Neuronal stem cell (in vitro differentiated cells): ENCODE data around the gene TRIM9.
A peak's percentile ranks its signal among the peaks of the same experiment; 100 is the strongest.

ENCODE experiments used
- DNase-seq: peaks from one replicate; pipeline ENCODE4 v3.0.0-alpha.2; 2013; ENCODE audit warnings: low spot score
- H2AFZ ChIP-seq: one replicate; pipeline ENCODE4 v1.6.1; 2013; ENCODE audit warnings: mild to moderate bottlenecking, low read length, inconsistent platforms
- H2AK5ac ChIP-seq: 2 replicates; pipeline ENCODE4 v1.6.1; 2013; ENCODE audit warnings: low read depth, mild to moderate bottlenecking, inconsistent platforms, low read length, moderate library complexity, mixed read lengths
- H2BK120ac ChIP-seq: 2 replicates; pipeline ENCODE4 v1.6.1; 2013; ENCODE audit warnings: low read depth, mild to moderate bottlenecking, inconsistent platforms, low read length, moderate library complexity, mixed read lengths
- H2BK12ac ChIP-seq: one replicate; pipeline ENCODE4 v1.6.1; 2013; ENCODE audit warnings: low read length, inconsistent platforms
- H2BK15ac ChIP-seq: 2 replicates; pipeline ENCODE4 v1.6.1; 2013; ENCODE audit warnings: mild to moderate bottlenecking, low read length, inconsistent platforms, mixed read lengths
- H2BK5ac ChIP-seq: one replicate; pipeline ENCODE4 v1.6.1; 2013; ENCODE audit warnings: inconsistent platforms, mild to moderate bottlenecking, low read length, moderate library complexity
- H3K14ac ChIP-seq: one replicate; pipeline ENCODE4 v1.6.1; 2013; ENCODE audit warnings: low read length, inconsistent platforms
- H3K18ac ChIP-seq: 2 replicates; pipeline ENCODE4 v1.6.1; 2013; ENCODE audit warnings: low read length, inconsistent platforms
- H3K23ac ChIP-seq: 2 replicates; pipeline ENCODE4 v1.6.1; 2013; ENCODE audit warnings: low read depth, mild to moderate bottlenecking, mixed read lengths, low read length, inconsistent platforms; ENCODE audit not compliant: poor library complexity
- H3K27ac ChIP-seq: replicated peaks from 3 replicates; pipeline ENCODE4 v1.5.1; 2013; ENCODE audit warnings: low read length, inconsistent platforms
- H3K27me3 ChIP-seq, 3 experiments: 2 replicates each; pipeline ENCODE4 v1.6.1; 2013; ENCODE audit warnings: low read length in 3 of 3, mild to moderate bottlenecking in 2 of 3, inconsistent platforms in 1 of 3, low read depth in 1 of 3, mixed read lengths in 1 of 3, moderate library complexity in 1 of 3; ENCODE audit not compliant: control insufficient read depth in 3 of 3, insufficient read depth in 3 of 3
- H3K36me3 ChIP-seq, 2 donors: replicated peaks in 1 of 2; 2 replicates each; pipeline ENCODE4 v1.6.1; 2013; ENCODE audit warnings: low read length in 2 of 2; ENCODE audit not compliant: control insufficient read depth in 2 of 2, insufficient read depth in 2 of 2
- H3K4ac ChIP-seq: 2 replicates; pipeline ENCODE4 v1.6.1; 2013; ENCODE audit warnings: inconsistent platforms, mild to moderate bottlenecking, low read length, moderate library complexity
- H3K4me1 ChIP-seq, 2 donors: 1 replicate in 1 of 2; 2 replicates in 1 of 2; pipeline ENCODE4 v1.6.1; 2013; ENCODE audit warnings: low read length in 2 of 2, low read depth in 1 of 2; ENCODE audit not compliant: control insufficient read depth in 2 of 2, insufficient read depth in 1 of 2
- H3K4me2 ChIP-seq: one replicate; pipeline ENCODE4 v1.6.1; 2013; ENCODE audit warnings: mild to moderate bottlenecking, low read length, inconsistent platforms; ENCODE audit not compliant: insufficient read depth, poor library complexity, severe bottlenecking
- H3K4me3 ChIP-seq, 2 donors: 2 replicates each; pipeline ENCODE4 v1.5.1; 2013; ENCODE audit warnings: low read length in 2 of 2, mild to moderate bottlenecking in 2 of 2, inconsistent platforms in 1 of 2, moderate library complexity in 1 of 2
- H3K79me1 ChIP-seq: one replicate; pipeline ENCODE4 v1.6.1; 2013; ENCODE audit warnings: low read depth, mild to moderate bottlenecking, inconsistent platforms, low read length, moderate library complexity
- H3K9ac ChIP-seq: one replicate; pipeline ENCODE4 v1.6.1; 2013; ENCODE audit warnings: mild to moderate bottlenecking, low read depth, low read length, inconsistent platforms; ENCODE audit not compliant: poor library complexity
- H3K9me3 ChIP-seq, 2 donors: replicated peaks in 1 of 2; 2 replicates each; pipeline versions ENCODE3 to v1.6.1; 2013; ENCODE audit warnings: low read length in 2 of 2, mild to moderate bottlenecking in 2 of 2, inconsistent platforms in 1 of 2, low read depth in 1 of 2, mixed read lengths in 1 of 2, moderate library complexity in 1 of 2; ENCODE audit not compliant: control insufficient read depth in 2 of 2, insufficient read depth in 1 of 2
- H4K8ac ChIP-seq: one replicate; pipeline ENCODE4 v1.6.1; 2013; ENCODE audit warnings: low read depth, mild to moderate bottlenecking, inconsistent platforms, low read length, moderate library complexity
- H4K91ac ChIP-seq: one replicate; pipeline ENCODE4 v1.6.1; 2013; ENCODE audit warnings: low read length, low read depth, mild to moderate bottlenecking, inconsistent platforms; ENCODE audit not compliant: poor library complexity
- WGBS, 2 donors: extraction: QIAGEN DNeasy Blood & Tissue Kit; methylation state at CpG; one replicate each; pipeline ENCODE4 v1.1.7; 2013; ENCODE audit warnings: missing lambda C conversion rate in 2 of 2, mixed read lengths in 1 of 2; ENCODE audit not compliant: insufficient read length in 2 of 2, insufficient replicate concordance in 1 of 2; ENCODE audit errors: extremely low coverage in 2 of 2; 5-methylcytosine and 5-hydroxymethylcytosine counted together

Gene TRIM9

GRCh38 chr14:51006324-51006723 lies 88.6 kb downstream of the TRIM9 start:
- Histone ChIP-seq H2BK15ac (no peak overlapping the region), H3K9me3 (no peaks in the 10 kb centered on the region), H3K23ac (no peak overlapping the region), H3K9ac (no peak overlapping the region), H3K79me1 (no peaks in the 10 kb centered on the region), H3K4me2 (no peak overlapping the region), H3K18ac (no peak overlapping the region), H3K36me3 (peaks cover 0 to 5% of the 10 kb centered on the region in 2 donors), H3K14ac (no peak overlapping the region), H3K4ac (no peak overlapping the region), H2AFZ (peak overlapping the region; percentile 11), H2BK12ac (no peak overlapping the region), H2BK5ac (no peak overlapping the region), H3K27me3 (no peaks in the 10 kb centered on the region), H3K27ac (peak overlapping the region; percentile 53), H4K8ac (no peak overlapping the region), H3K4me3 (no peak overlapping the region), H2BK120ac (no peak overlapping the region), H2AK5ac (no peak overlapping the region), H4K91ac (no peak overlapping the region), H3K4me1 (peaks cover 15 to 27% of the 10 kb centered on the region in 2 donors)
- whole genome bisulfite sequencing, 2 donors = no CpG with 5 or more reads among the region's 2 CpGs
- DNase-seq = no peak

- H3K27ac ChIP-seq = no peak overlapping the region
- DNase-seq = no peak
These were observed 89.9 kb downstream of the TRIM9 start for GRCh38 chr14:51004801-51005526.

GRCh38 chr14:51004352-51004800 lies 90.5 kb downstream of the TRIM9 start:
- H4K8ac ChIP-seq = no peak overlapping the region
- no peak overlapping the region for H3K4ac ChIP-seq
- no peak overlapping the region for H2BK15ac ChIP-seq
- no peak overlapping the region for H3K9ac ChIP-seq
- H3K23ac ChIP-seq = no peak overlapping the region
- no peak overlapping the region for H3K14ac ChIP-seq
- H3K4me1 ChIP-seq = peaks cover 18 to 27% of the 10 kb centered on the region in 2 donors
- no peak overlapping the region for H2AK5ac ChIP-seq
- no peak overlapping the region for H3K4me2 ChIP-seq
- H3K27me3 ChIP-seq = no peaks in the 10 kb centered on the region
- H2BK5ac ChIP-seq = no peak overlapping the region
- H2BK12ac ChIP-seq = no peak overlapping the region
- H3K4me3 ChIP-seq = no peak overlapping the region
- no peak overlapping the region for H3K27ac ChIP-seq
- H3K79me1 ChIP-seq = no peaks in the 10 kb centered on the region
- peaks cover 0 to 5% of the 10 kb centered on the region in 2 donors for H3K36me3 ChIP-seq
- no peak overlapping the region for H2AFZ ChIP-seq
- DNase-seq = no peak
- no peak overlapping the region for H4K91ac ChIP-seq
- no peaks in the 10 kb centered on the region for H3K9me3 ChIP-seq
- H2BK120ac ChIP-seq = no peak overlapping the region
- no peak overlapping the region for H3K18ac ChIP-seq

More at GRCh38 chr14:51004801-51005526, 89.9 kb downstream of the TRIM9 start:
- no peaks in the 10 kb centered on the region for H3K79me1 ChIP-seq
- no peaks in the 10 kb centered on the region for H3K27me3 ChIP-seq
- no peak overlapping the region for H3K18ac ChIP-seq
- H3K9ac ChIP-seq = no peak overlapping the region
- no peak overlapping the region for H3K4ac ChIP-seq
- no peak overlapping the region for H4K91ac ChIP-seq
- H2BK15ac ChIP-seq = no peak overlapping the region
- no peak overlapping the region for H2BK5ac ChIP-seq
- no peak overlapping the region for H3K4me3 ChIP-seq
- peaks cover 0 to 5% of the 10 kb centered on the region in 2 donors for H3K36me3 ChIP-seq
- H2BK120ac ChIP-seq = no peak overlapping the region
- no peak overlapping the region for H2BK12ac ChIP-seq
- no peak overlapping the region for H3K14ac ChIP-seq
- WGBS, 2 donors = no CpG with 5 or more reads among the region's 6 CpGs
- no peaks in the 10 kb centered on the region for H3K9me3 ChIP-seq
- H2AK5ac ChIP-seq = no peak overlapping the region
- H4K8ac ChIP-seq = no peak overlapping the region
- no peak overlapping the region for H3K4me2 ChIP-seq
- H2AFZ ChIP-seq = no peak overlapping the region
- no peak overlapping the region for H3K23ac ChIP-seq
- H3K4me1 ChIP-seq = peaks cover 18 to 27% of the 10 kb centered on the region in 2 donors

GRCh38 chr14:51002406-51002999 lies 92.4 kb downstream of the TRIM9 start:
- DNase-seq = no peak
- no peak overlapping the region for H2BK12ac ChIP-seq
- H3K79me1 ChIP-seq = no peaks in the 10 kb centered on the region
- H4K8ac ChIP-seq = no peak overlapping the region
- no peak overlapping the region for H3K4me3 ChIP-seq
- no peak overlapping the region for H3K18ac ChIP-seq
- H3K4me1 ChIP-seq = peaks cover 16 to 27% of the 10 kb centered on the region in 2 donors
- no peak overlapping the region for H2BK15ac ChIP-seq
- H3K9ac ChIP-seq = no peak overlapping the region
- peaks cover 0 to 4% of the 10 kb centered on the region in 2 donors for H3K36me3 ChIP-seq
- no peak overlapping the region for H3K4ac ChIP-seq
- no peaks in the 10 kb centered on the region for H3K9me3 ChIP-seq
- no peak overlapping the region for H2BK5ac ChIP-seq
- no peak overlapping the region for H4K91ac ChIP-seq
- no peak overlapping the region for H3K27ac ChIP-seq
- no peak overlapping the region for H2AFZ ChIP-seq
- H2BK120ac ChIP-seq = no peak overlapping the region
- no peak overlapping the region for H2AK5ac ChIP-seq
- no peak overlapping the region for H3K14ac ChIP-seq
- WGBS, 2 donors = no CpG with 5 or more reads among the region's 5 CpGs
- no peak overlapping the region for H3K4me2 ChIP-seq
- H3K23ac ChIP-seq = no peak overlapping the region
- H3K27me3 ChIP-seq = no peaks in the 10 kb centered on the region
